Measurements from ENCODE around the gene DDB1.
"Not testable (repeated sequence)": the region's sequence is repeated elsewhere in the genome, so short reads cannot be mapped to it uniquely, and the experiment has no call there.

DDB1 gene

DNA sequence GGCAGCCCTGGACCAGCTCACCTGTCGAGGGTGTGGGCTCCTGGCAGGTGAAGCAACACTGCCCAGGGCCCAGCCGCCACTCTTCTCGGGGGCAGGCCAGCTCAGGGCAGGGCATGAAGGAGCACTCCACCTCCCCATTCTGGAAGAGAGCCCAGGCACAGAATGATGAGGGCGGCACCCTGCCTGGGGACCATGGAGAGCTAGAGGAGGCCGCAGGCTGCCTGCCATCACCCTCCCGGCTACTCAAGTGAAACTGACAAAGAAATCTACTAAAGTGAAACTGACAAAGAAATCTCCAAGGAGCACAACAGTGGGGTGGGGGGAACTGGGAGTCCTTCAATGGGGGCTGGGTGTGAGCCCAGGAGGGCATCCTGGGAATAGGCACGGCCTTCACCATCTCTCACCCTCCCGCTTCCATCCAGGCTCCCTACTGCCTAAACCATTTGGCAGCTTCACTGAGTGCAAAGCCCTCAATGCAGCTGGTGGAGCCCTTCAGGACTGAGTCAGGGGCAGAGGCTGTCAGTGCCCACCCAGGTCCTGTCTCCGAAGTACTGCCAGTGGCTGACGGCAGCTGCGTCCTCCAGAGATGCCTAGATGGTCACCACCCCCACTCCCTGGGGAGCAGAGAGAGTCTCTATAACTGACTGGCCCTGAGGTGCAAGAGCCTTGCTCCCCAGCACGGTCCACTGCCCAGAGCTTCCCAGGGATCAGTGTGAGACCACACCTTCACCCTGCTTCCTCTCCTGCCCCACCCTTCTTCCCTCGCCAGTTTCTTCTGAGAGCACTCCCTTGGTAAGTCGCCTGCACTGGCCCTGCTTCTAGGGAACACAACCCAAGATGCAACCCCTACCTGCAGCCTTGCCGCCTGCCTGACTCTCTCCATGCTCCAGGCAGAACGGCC, 59.5 kb downstream of the DDB1 start:
- in situ Hi-C loops (cut with HindIII; ENCODE audit: low sequenced_read_pairs): no loop called here

GRCh38 chr11:61272731-61273130, 60.2 kb downstream of the DDB1 start:
- in situ Hi-C loops (cut with HindIII; ENCODE audit: low sequenced_read_pairs): no loop called here

- in situ Hi-C loops (cut with HindIII; ENCODE audit: low sequenced_read_pairs): no loop called here
These were observed 62.4 kb downstream of the DDB1 start for GRCh38 chr11:61270354-61271076.

DNA sequence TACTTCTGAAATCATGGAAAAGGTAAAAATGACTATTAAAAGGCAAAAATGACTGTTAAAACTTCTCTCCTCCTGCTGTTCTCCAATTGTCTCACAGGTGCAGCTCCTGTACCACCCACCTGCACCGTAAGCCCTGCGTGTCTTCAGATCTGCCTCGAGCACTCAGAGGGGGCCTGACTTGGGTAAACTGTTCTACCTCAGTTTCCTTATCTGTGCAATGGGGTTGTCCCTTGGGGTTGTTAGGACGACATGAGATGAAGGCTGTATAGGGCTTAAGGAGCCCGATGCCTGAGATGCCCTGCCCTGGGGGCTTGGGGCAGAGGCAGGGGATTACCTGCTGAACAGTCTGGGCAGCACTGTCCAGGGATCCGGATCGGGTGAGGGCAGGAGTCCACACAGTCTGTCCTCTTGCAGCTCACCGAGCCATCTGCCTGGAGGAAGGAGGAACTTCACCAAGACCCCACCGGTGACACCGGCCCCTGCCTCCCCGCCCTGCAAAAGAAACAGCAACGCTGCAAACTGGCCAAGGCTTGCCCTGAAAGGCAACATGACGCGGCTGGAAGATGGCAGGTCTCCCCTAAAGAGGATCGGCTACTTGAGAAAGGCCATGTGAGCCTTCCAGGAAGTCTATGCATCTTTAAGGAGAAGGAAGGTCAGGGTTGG, 64.2 kb downstream of the DDB1 start:
- in situ Hi-C loops (cut with HindIII; ENCODE audit: low sequenced_read_pairs): no loop called here

- in situ Hi-C loops (cut with HindIII; ENCODE audit: low sequenced_read_pairs): no loop called here
These were observed 65.5 kb downstream of the DDB1 start for GRCh38 chr11:61267437-61267841.

DNA sequence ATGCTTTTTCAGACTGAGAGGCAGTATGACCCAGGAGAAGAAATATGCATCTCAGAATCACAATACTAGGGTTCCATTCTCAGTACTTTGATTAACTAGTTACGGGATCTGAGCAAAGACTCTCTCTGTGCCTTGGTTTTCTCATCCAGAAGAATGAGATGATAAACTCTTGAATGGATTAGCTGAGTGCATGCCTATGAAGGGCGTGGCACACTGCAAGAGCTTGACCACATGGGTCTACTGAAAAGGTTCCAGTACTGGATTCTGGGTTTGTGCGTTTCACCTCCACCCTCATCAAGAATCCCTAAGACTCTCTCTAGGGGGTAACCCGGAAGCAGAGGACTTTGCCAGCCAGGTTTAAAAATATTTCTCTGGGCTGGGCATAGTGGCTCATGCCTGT, 66.3 kb downstream of the DDB1 start:
- in situ Hi-C loops (cut with HindIII; ENCODE audit: low sequenced_read_pairs): no loop called here

- in situ Hi-C loops (cut with HindIII; ENCODE audit: low sequenced_read_pairs): no loop called here
These were observed 67.5 kb downstream of the DDB1 start for GRCh38 chr11:61265357-61265756.

DNA sequence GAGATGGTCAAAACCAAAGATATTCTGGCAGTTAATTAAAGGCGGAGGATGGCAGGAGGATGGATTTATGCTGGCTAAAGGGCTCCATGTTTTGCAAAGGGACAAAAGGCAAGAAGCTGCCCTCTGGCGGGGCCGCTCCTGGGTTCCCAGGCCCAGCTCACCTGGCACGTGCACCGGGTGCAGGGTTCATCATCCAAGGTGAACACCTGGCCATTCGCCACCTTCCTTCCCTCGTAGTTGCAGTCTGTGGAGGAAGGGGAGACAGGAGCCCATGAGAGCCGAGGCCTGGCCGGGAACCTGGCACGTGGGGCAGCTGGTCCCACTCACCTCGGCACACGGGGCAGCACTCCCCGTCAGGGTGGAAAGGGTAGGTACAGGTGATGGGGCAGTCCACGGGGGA, 68.1 kb downstream of the DDB1 start:
- in situ Hi-C loops (cut with HindIII; ENCODE audit: low sequenced_read_pairs): no loop called here

GRCh38 chr11:61264371-61264770, 68.5 kb downstream of the DDB1 start:
- in situ Hi-C loops (cut with HindIII; ENCODE audit: low sequenced_read_pairs): no loop called here

DNA sequence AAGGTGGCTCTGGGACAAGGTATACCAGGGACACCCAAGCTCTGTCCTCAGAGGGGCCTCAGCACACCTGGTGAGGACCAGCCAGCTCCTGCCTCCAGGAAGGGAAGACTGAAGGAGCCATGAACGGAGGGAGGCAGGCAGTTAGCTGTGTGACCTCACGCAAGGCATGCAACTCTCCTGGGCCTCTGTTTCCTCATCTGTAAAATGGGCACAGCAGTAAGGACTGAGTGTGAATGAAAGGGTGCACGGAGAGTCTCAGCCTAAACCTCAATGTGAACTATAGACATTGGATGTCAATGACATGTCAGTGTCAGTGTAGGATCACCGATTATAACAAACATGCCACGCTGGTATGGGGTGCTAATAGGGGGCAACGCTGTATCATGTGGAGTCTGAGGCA, 73.5 kb downstream of the DDB1 start:
- in situ Hi-C loops (cut with HindIII; ENCODE audit: low sequenced_read_pairs): no loop called here

GRCh38 chr11:61258546-61258945, 74.4 kb downstream of the DDB1 start:
- in situ Hi-C loops (cut with HindIII; ENCODE audit: low sequenced_read_pairs): no loop called here

- in situ Hi-C loops (cut with HindIII; ENCODE audit: low sequenced_read_pairs): no loop called here
These were observed 76.0 kb downstream of the DDB1 start for GRCh38 chr11:61256710-61257482.

DNA sequence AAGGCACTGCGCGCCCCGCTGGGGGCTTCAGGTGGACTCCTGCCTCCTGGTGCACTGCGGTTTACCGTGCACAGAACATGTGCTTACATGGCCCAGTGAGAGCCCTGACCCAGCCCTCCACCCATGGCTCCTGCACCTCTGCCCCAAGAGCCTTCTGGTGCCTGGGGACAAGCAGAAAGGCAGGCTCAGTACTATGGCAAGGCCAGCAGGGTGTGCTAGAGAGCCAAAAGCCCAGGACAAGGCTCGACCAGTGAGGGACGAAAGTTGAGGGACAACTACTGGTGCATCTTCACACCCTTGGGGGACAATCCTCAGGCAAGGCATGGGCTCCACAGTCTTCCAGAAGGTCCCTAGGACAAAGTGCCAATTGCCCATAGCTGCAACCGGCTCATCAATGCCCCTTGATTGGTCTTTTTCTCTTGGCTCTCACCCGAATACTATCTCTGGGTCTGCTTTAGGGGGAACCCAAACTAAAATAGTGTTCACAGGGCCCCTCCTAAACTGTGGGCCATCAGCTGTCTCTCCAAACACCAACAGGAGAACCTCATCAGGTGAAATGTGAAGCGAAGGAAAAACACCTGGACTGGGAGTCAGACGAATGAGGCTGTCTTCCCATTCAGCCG, 78.4 kb downstream of the DDB1 start:
- in situ Hi-C loops (cut with HindIII; ENCODE audit: low sequenced_read_pairs): no loop called here

GRCh38 chr11:61252332-61252731, 80.6 kb downstream of the DDB1 start:
- in situ Hi-C loops (cut with HindIII; ENCODE audit: low sequenced_read_pairs): not testable (repeated sequence)

DNA sequence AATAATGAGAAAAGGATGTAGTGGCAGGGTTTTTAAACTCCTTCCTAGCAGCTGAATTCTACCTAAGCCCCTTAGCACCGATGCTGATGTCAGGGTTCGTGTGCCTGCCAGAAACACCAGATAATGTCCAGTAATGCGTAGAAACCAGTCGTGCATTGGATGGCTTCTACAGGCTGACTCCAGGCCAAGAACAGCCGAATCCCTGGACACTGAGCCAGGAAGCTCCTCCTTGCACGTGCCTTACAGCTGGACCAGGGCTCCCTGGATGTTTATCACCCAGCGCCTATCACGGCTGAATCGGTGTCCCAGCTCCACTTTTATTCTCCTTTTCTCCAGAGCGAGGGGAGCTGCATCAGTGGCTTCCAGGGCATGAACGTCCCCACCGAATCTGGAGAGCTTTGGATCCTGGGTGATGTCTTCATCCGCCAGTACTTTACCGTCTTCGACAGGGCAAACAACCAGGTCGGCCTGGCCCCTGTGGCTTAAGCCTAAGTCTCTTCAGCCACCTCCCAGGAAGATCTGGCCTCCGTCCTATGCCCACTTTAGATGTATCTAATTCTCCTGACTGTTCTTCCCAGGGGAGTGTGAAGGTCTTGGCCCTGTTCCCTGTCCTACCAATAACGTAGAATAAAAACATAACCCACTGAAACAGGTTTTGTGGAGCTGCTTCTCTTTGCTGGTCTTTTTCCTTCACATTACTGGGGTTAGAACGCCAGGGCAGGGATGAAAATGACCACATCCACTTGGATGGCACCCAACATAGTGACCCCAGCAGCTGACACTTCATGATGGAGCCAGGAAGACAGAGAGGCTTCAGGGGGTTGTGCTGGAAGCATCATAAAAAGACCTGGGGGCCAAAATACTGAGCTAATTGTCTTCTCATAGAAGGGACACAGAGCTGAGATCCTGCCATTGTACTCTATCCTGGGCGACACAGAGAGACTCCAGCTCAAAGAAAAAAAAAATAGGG, 81.8 kb downstream of the DDB1 start:
- in situ Hi-C loops (cut with HindIII; ENCODE audit: low sequenced_read_pairs): not testable (repeated sequence)
